NCI-H1417 (cell line): Measurements from ENCODE around the gene TMEM39A.

Source experiments
- DNase-seq, 3 experiments: peaks; one replicate each; lab custom pipeline; 2025; lab: John Stamatoyannopoulos, UW

The TMEM39A gene

DNA sequence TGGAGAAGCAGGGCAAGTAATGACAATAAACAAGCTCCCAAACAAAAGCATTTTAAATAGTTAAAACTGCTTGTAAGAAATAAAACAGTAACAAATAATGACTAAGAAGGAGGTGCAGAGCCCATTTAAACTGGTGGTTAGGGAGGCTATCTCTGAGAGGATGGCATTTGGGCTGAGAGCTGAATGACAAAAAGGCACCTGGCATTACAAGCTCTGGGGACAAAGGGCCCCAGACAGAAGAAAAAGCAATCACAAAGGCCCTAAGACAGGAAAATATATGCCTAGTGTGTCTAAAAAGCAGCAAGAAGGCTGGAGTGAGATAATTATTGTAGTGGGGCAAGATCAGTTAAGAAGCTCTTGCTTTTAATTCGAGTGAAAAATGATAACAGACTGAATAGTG is 9.6 kb downstream of the TMEM39A start:
- no peak for DNase-seq

DNA sequence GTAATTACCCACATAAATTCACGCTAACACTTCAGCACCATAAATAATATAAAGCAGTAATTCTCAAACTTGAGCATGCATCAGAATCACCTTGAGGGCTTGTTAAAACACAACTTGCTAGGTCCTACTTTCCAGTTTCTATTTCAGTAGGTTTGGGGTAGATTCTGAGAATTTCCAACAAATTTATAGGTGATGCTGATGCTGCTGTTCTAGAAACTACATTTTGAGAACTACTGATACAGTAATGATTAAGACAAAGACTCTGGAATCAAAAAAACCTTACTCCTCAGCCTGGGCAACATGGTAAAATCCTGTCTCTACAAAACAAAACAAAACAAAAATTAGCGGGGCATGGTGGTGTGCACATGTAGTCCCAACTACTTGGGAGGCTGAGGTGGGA is 18.8 kb downstream of the TMEM39A start:
- DNase-seq, result no peak

DNA sequence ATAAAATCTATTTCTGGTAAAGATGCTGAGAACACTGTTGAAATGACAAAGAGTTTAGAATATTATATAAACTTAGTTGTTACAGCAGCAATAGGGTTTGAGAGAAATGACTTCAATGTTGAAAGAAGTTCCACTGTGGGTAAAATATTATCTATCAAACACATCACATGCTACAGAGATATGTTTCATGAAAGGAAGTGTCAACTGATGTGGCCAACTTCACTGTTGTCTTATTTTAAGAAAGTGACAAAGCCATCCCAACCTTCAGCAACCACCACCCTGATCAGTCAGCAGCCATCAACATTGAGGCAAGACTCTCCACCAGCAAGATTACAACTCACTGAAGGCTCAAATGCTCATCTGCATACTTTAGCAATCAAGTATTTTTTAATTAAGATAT is 20.2 kb downstream of the TMEM39A start:
- DNase-seq, result no peak

DNA sequence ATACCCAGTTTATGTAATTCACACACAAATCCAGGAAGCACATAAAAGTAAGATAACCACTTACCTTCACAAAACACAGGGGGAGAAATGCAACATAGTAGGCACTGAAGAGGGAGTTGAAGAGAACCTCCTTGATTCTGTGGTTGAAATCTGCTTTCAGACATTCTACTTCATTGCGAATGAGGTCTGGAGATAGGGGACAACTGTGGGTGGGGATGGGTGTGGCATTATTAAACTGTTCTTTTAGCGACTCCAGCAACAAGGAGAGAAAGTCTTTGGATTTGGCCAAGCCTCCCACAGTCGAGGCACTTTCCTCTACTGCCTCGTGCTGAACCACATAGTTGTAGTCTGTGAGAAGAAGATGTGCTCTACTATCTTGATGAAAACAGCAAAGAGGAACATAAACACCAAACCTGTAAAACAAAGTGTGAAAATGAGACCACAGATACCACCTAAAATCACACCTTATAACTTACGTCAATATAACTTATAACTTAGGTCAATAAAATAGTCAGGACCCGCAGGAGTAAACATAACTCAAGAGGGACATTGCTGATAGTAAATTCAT is 25.6 kb downstream of the TMEM39A start:
- DNase-seq, result no peak

DNA sequence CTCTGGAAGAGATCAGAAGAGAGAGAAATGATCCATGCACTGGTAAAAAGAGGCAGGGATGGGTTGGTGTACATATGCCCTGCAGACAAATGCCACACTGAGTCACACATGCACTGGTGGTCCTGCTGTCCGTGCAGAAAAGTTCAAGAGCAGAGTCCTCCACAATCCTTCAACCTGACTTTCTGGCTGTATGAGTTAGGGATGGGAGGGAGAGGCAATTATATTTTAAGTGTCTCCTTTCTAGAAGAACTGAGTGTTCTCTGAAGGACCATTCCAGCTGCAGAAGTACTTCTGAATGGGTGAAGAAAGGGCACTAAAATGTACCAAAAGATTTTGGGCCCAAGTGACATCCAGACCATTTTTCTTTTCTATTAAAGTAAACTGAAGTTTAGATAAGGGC is 26.4 kb downstream of the TMEM39A start:
- DNase-seq, result no peak

DNA sequence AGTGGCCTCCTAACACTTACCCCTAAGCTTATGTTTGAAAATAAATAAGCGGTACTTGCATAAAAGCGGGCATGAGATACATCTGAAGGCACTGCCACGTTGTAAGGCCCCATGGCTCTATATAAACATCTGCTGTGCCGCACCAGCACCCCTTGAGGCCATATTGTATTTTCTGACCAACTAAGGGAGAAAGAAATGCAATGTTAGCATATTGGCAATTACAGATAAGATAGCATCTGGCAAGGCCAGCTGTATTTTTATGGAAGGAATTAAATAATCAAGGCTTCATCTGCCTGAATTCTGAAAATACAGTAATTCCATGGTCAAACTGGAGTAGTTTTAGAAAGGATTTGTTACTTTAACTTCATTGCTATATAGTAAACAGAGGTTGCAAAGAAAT is 28.7 kb downstream of the TMEM39A start:
- DNase-seq, result no peak

DNA sequence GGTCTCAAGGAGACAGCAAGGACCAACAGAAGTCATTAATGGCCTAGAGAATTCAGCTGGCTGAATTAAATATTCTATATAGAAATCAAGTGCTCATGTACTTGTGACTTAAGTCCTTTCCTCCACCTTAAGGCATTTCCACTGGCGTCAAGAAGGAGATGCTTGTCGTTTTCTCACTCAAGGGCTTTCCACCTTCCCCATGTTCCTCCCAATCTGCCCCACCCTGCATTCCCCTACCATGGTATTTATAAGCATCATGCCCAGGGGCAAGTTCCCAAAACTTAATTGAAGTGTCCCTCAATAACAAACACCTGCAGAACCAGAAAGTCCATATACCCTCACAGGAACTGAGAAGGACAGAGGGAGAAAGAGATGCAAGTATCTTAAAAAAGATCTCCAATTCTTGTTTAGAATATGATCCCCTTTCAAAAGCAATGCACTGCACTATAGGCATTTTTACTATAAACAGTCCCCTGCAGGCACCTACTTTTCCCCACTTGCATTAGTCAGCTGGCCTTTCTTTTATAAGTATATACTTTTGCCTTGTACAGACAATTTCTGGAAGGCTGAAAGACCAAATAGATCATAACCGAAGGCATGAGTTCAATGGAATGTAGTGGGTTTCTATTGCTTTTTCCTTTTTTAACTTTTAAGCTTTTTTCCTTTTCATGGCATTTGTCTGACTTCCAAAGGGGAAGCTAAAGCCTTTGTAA is 29.6 kb downstream of the TMEM39A start:
- no peak for DNase-seq

DNA sequence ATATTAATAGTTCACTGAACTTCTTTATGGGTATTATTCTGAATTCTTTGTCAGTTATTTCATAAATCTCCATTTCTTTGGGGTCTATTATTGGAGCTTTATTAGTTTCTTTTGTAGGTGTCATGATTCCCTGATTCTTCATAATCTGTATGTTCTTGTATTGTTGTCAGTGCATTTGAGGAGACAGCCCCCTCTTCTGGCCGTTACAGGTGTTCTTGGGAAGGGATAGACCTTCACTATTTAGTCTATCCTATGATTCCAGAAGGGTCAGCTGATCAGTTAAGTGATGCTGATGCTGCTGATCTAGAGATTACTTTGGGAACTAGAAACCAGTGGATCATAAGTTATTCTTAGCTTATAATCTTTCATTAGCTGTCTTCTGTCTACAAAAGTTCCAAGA is 34.9 kb downstream of the TMEM39A start:
- no peak for DNase-seq

GRCh38 chr3:119427669-119428068 is 35.7 kb downstream of the TMEM39A start:
- peak in 1 of 3 experiments; percentile 5 for DNase-seq

DNA sequence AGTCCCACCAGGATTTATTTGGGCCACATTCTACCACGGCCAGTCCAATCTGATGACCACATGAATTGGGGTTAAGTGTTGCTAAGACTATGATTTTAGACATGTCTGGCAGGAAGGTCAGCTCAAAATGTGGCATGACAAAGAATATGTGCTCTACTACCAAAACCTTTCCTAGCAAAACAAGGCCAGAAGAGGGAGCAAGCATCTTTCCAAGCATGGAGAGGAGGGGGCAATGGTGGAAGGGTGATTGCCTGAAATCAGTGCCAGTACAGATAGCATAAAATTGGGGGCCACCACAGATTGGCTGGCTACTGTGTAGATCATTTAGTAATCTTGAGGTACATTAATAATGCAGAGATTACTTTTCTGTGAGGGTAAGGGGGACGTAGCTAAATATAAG is 43.2 kb downstream of the TMEM39A start:
- DNase-seq, result no peak

DNA sequence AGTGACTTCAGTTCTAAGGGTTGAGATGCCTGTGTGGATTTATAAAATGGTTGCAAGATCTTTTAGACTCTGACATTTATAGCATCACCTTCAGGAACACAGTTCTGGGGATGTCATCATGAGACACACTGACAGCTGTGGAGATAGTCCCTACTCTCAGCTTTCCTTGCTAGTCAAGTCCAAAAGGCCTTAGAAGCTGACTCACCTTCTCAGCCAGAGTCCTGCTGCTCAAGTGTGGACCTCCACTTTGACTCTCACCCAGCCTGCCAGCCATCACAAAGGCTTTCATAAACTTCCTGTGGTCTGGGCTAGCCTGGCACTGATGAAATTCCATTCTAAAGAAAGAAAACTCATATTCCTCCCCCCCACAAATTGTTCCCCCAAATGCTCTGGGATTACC is 44.8 kb downstream of the TMEM39A start:
- DNase-seq, result no peak

DNA sequence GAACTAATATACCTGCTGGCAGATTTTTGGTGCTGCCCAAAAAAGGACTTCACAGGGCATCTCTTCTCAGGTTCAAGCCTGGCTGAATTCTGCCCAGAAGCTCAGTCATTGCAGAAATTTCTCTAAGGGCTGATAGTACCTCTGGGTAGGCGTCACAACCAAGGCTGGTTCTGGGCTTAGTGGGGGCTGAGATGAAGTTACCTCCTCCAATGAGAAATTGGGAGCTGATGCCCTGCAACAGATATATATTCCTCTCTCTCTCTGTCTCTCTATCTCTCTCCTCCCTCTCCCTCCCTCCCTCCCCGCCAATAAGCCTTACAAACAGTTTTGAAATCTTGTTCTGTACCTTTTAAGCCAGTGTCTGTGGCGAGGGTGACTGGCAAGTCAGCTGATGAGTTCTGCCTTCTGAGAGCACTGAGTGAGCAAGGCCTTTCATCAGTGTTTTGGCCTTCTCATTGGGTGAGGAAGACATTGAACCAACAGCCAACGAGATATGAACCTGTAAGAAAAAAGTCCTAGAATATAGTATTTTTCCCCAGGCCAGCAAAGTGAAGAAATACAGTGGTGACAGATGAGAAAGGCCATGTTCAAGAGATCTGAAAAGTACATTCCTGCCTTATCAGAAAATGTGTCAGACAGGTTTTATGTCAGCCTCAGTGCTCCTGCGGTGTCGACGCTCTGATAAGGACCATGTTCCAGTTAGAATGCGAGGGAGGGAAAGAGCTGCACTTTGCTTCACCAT is 45.5 kb downstream of the TMEM39A start:
- DNase-seq, result no peak

GRCh38 chr3:119416873-119417272 is 46.5 kb downstream of the TMEM39A start:
- no peak for DNase-seq

GRCh38 chr3:119413603-119414280 is 49.7 kb downstream of the TMEM39A start:
- DNase-seq, result no peak

DNA sequence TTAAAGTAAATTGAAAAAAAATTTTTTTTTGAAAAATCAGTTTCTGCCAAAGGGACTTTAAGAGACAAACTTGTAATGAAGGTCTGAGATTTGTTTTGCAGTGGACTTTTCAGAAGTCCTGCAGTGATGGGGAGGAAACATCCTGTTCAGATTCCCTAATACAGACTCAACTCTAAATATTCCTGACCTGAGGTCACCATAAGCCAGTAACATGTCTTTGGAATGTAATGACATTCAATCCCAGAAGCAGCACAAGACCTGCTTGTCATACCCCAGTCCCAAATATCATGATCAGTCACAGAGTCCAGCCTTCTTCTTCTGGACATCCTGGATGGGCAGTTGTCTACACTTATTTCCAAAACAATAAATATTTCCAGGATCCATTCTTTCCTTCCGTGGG is 53.6 kb downstream of the TMEM39A start:
- no peak for DNase-seq

- no peak for DNase-seq
These were observed 55.0 kb downstream of the TMEM39A start for GRCh38 chr3:119408243-119408950.

DNA sequence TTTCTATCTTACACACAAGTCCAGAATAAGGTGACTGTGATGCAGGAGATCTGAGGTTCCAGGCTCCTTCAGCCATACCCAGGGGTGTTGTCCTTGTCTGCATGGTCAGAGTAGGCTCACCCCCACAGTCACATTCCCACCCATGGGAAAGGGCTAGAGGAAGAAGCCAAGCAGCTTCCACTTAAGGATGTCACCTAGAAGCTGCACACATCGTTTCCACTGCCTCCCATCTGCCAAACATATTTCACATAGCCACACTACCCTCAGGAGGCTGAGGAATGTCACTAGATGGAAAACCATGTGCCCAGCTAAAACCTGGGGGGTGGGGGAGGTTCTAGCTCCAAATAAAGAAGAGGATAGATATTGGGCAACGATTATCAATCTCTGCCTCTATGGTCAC is 58.1 kb downstream of the TMEM39A start:
- no peak for DNase-seq

GRCh38 chr3:119403201-119403600 is 60.2 kb downstream of the TMEM39A start:
- DNase-seq, result no peak

- no peak for DNase-seq
These were observed 60.6 kb downstream of the TMEM39A start for GRCh38 chr3:119402791-119403190.

DNA sequence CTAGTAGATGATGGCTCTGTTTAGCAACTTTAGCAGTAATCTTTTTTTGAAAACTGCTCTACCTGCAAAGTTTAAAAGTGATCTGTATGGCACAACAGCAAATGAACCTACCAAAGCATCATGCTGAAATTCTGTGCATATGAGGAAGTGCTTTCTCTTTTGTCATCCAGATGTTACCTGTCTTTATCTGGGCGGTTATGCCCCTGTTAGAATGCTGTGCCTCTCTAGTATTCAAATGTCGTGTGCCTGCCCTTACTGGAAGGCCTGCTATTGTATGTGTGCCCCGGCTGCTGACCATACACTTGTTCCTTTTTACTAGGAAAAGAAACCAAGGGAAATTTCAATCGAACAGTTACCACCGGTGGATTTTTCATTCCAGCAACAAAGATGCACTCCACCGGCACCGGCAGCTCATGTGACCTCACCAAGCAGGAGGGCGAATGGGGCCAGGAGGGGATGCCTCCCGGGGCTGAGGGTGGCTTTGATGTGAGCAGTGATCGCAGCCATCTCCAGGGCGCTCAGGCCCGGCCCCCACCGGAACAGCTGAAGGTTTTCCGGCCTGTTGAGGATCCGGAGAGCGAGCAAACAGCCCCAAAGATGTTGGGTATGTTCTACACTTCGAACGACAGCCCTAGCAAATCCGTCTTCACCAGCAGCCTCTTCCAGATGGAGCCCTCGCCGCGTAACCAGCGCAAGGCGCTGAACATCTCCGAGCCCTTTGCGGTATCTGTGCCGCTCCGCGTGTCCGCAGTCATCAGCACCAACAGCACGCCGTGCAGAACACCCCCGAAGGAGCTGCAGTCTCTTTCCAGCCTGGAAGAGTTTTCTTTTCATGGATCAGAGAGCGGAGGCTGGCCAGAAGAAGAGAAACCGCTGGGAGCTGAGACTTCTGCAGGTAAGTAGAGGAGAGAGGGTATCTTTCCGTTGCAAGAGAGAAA is 61.6 kb downstream of the TMEM39A start:
- no peak for DNase-seq

- DNase-seq, result no peak
These were observed 62.3 kb downstream of the TMEM39A start for GRCh38 chr3:119401069-119401468.
